H4 (cell line): ENCODE measurements around the gene MYBBP1A. TPM values are rescaled to one million over a fixed set of nuclear protein-coding genes. Genes with fewer than 3 reads are reported as not detected.

Experiments
- DNase-seq: peaks from one replicate; pipeline ENCODE4 v3.0.0-alpha.2; 2015; ENCODE audit warnings: low spot score
- total RNA-seq: library from RNA; depleted of rRNA; stranded (reverse); fragments of >200 nt; shearing (Covaris generic); gene quantifications from 2 replicates; pipeline ENCODE4 v1.2.3, GENCODE V29; 2014

Gene MYBBP1A
- total RNA-seq, 1 experiment from 2014 or later: 15.0 TPM

- no peak for DNase-seq
Measured at GRCh38 chr17:4537451-4538235, 17.5 kb downstream of the MYBBP1A start.

- no peak for DNase-seq
Measured at GRCh38 chr17:4536742-4537411, 18.3 kb downstream of the MYBBP1A start.

DNA sequence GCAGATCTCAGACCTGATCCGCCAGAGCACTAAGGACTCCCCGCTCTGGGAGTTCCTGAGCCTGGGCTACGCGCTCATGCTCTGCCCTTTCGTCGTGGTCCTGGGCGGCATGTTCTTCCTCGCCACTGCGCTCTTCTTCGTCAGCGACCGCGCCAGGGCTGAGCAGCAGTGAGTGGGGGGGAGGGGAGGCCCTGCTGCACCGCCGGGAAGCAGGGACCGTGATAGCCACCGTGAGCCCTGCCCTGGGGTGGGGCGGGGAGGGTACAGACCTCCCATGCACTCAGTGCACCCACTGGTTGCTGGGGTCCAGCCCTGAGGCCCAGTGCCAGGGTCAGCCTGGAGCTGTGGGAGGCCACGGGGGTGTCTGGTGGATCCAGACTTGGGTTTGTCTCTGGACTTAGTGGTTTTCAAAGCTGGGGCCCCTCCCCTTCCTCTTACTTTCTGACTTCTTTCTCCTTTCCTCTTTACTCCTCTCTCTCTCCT lies 18.9 kb downstream of the MYBBP1A start:
- DNase-seq: no peak

GRCh38 chr17:4535667-4536258 lies 19.4 kb downstream of the MYBBP1A start:
- DNase-seq: no peak

- no peak for DNase-seq
Measured at GRCh38 chr17:4534928-4535666, 20.1 kb downstream of the MYBBP1A start.

- DNase-seq: no peak
Measured at GRCh38 chr17:4534515-4534914, 20.7 kb downstream of the MYBBP1A start.

DNA sequence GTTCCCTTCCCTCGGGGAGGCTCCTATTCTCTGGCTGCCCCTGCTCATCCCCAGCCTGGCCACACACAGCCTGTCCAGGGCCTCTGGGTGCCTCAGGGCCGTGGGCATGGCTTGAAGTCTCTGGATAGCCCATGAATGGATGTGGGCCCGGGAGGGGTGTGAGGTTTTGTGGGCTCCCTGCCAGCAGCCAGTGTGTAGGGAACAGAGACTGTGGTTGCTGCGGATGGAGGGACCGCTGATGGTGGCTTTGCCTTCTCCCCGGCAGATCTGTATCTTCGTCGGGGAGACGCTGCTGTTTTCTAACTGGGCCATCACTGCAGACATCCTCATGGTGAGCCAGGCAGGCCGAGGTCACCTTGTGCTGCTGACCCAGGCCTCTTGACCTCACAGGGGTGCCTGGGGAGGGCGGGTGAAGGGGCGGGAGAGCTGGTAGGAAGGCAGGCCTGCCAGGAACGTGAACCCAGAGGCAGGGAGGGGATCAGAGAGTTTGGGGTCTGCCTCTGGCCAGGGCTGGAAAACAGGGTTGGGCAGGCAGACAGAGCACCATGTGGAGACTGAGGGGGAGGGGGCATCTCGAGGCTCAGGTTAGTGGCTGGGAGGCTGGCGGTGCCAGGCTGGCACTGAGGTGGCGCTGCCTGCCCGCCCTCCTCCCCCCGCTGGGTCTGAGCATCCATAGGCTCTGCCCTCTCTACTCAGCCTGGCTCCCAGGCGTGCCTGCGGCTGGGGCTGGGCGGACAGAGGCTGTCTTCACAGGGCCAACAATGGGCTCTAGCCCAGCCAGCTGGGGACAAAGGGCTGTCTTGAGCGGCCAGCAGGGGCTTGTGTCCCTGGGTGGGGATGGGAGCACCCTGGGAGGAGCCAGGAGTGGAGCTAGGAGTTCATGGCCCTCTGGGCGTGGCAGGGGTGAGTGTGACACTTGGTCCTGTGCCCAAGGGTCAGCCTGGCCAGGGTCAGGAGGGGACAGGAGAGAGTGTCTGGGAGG lies 21.4 kb downstream of the MYBBP1A start:
- peak; percentile 42 for DNase-seq

DNA sequence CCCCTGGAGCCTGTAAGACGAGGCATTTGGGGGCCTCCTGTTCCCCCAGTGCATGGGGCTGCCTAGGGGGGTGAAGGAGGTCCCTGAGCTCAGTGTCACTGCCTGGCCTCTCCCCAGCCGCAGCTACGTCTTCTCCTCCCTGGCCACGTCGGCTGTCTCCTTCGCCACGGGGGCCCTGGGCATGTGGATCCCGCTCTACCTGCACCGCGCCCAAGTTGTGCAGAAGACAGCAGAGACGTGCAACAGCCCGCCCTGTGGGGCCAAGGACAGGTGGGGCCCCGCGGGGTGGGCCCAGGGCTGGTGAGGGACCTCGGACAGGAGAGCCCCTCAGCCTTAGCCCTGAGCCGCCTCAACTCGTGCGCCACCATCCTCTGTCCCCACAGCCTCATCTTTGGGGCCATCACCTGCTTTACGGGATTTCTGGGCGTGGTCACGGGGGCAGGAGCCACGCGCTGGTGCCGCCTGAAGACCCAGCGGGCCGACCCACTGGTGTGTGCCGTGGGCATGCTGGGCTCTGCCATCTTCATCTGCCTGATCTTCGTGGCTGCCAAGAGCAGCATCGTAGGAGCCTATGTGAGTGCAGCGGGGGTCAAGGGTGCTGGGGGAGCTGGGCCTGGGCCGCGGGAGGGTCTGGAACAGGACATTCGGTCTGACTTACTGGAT lies 22.2 kb downstream of the MYBBP1A start:
- DNase-seq: no peak

DNA sequence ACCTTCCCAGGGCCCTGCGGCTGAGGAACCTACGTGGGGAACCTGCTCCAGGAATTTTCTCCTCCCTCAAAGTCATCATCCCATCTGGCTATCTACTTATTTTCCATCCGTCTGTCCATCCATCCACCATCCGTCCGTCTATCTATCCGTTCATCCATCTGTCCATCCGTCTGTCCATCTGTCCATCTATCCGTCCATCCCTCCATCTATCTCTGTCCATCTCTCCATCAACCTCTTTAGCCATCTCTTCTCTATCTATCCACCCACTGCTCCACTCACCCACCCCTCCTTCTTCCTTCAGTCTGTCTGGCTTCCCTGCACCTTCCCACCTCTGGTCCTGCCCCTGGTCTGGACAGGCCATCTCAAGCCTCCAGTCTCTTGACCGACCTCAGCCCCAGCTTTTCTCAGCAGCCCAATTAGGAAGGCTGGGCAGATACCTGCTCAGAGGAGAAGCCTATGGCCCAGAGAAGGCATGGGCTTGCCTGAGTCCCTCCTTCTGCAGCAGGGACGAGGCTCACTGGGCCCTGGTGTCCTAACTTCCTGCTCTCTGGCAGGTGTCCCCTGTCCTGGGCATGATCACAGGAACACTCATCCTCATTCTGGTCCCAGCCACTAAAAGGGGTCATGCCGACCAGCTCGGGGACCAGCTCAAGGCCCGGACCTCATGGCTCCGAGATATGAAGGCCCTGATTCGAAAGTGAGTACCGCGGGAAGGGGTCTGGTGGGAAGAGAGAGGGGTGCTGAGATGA lies 23.0 kb downstream of the MYBBP1A start:
- DNase-seq: no peak

GRCh38 chr17:4530799-4531730 lies 24.1 kb downstream of the MYBBP1A start:
- no peak for DNase-seq

GRCh38 chr17:4529533-4530152 lies 25.5 kb downstream of the MYBBP1A start:
- no peak for DNase-seq

GRCh38 chr17:4527566-4528125 lies 27.5 kb downstream of the MYBBP1A start:
- DNase-seq: no peak

DNA sequence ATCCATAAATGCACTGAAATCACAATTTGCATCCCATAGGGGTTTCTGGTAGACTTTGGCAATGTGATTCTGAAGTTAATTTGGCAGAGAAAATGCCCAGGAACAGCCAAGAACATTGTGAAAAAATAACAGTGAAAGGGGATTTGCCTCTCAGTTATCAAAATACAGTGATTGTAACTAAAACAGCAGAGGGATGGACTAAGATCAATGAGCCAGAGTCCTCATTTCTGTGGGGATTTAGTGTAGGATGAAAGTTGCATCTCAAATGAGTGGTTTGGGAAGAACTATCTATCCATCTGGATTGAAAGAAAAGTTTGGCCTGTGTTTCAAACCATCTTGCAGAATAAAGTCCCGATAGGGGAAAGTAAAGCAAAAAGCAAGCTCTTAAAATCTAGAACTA lies 28.1 kb downstream of the MYBBP1A start:
- no peak for DNase-seq

DNA sequence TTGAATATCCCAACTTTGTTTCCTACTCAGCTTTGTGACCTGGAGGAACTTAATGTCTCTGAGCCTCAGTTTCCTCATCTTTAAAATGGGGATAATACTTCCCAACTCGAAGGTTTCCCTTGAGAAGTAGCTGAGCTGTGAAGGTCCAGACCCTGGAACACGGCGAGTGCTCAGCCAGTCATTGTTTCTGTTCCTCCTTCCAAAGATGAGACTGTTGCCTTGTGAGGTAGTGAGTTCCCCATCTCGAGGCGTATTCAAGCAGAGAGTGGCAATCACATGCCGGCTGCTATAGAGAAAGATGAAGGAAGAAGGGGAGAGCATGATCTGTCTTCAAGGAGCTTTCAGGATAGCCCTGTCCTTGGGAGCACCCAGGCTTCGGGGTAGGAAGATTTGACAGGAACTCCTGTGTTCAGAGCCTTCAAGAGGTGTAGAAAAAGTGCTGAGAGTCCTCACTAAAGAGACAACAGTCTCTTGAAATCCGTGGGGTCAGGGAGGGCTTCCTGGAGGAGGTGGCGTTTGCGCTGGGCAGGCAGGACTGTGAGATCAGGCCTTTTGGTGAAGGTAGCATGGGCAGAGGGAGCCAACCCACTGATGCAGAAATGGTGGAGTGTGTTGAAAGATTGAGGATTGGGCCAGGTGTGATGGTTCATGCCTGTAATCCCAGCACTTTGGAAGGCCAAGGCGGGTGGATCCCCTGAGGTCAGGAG lies 29.3 kb downstream of the MYBBP1A start:
- no peak for DNase-seq

DNA sequence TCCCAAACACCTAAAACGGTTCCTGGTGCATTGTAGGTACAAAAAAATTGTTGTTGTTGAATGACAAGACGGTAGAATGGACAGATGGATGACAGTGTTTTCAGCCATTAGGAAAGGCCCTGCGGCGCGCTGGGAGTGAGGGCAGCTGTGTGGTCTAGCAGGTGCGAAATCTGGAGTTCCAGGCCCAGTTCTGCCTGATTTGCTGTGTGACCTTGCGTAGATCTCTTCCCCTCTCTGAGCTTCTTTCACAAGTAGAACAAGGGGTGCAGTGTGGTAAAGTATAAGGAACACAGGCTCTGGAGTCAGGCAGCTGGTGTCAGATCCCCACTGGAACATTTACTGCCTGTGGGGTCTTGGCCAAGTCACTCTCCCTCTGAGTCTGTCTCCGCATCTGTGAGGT lies 31.2 kb downstream of the MYBBP1A start:
- no peak for DNase-seq

- no peak for DNase-seq
Measured at GRCh38 chr17:4522661-4523060, 32.5 kb downstream of the MYBBP1A start.
